ENCODE measurements around the gene TTLL9.

TTLL9 gene

GRCh38 chr20:31836853-31837608 lies 33.4 kb upstream of the TTLL9 start:
- no peak for DNase-seq (ENCODE audit: low read depth)

GRCh38 chr20:31837896-31838397 lies 32.5 kb upstream of the TTLL9 start:
- no peak for DNase-seq (ENCODE audit: low read depth)

- no peak for DNase-seq (ENCODE audit: low read depth)
Observed at GRCh38 chr20:31838646-31839292, 31.7 kb upstream of the TTLL9 start.

- DNase-seq (ENCODE audit: low read depth): no peak
Observed at GRCh38 chr20:31839782-31840487, 30.5 kb upstream of the TTLL9 start.

- no peak for DNase-seq (ENCODE audit: low read depth)
Observed at GRCh38 chr20:31840906-31841816, 29.3 kb upstream of the TTLL9 start.

- DNase-seq (ENCODE audit: low read depth): no peak
Observed at GRCh38 chr20:31841928-31842327, 28.5 kb upstream of the TTLL9 start.

GRCh38 chr20:31842471-31843157 lies 27.8 kb upstream of the TTLL9 start:
- DNase-seq (ENCODE audit: low read depth): no peak

GRCh38 chr20:31843288-31843687 lies 27.1 kb upstream of the TTLL9 start:
- DNase-seq (ENCODE audit: low read depth): no peak

GRCh38 chr20:31843881-31844280 lies 26.6 kb upstream of the TTLL9 start:
- no peak for DNase-seq (ENCODE audit: low read depth)

GRCh38 chr20:31844737-31845299 lies 25.6 kb upstream of the TTLL9 start:
- no peak for DNase-seq (ENCODE audit: low read depth)

- DNase-seq (ENCODE audit: low read depth): no peak
Observed at GRCh38 chr20:31845300-31845863, 25.1 kb upstream of the TTLL9 start, which contains the start of gene FOXS1. FOXS1 (minus strand) TSS chr20:31845604; CDS start chr20:31845542, 62 bp downstream.

GRCh38 chr20:31846793-31847138 lies 23.7 kb upstream of the TTLL9 start:
- no peak for DNase-seq (ENCODE audit: low read depth)

- DNase-seq (ENCODE audit: low read depth): no peak
Observed at GRCh38 chr20:31848088-31848999, 22.1 kb upstream of the TTLL9 start.

- no peak for DNase-seq (ENCODE audit: low read depth)
Observed at GRCh38 chr20:31849306-31849930, 21.0 kb upstream of the TTLL9 start.

GRCh38 chr20:31851240-31851955 lies 19.0 kb upstream of the TTLL9 start:
- DNase-seq (ENCODE audit: low read depth): no peak

GRCh38 chr20:31853481-31853880 lies 17.0 kb upstream of the TTLL9 start:
- DNase-seq (ENCODE audit: low read depth): no peak

GRCh38 chr20:31856516-31856915 lies 13.9 kb upstream of the TTLL9 start:
- no peak for DNase-seq (ENCODE audit: low read depth)

All from GM04504 (cell line).